ENCODE results near the gene TMEM50A.
"Not testable (repeated sequence)": the region's sequence is repeated elsewhere in the genome, so short reads cannot be mapped to it uniquely, and the experiment has no call there.

Gene TMEM50A

GRCh38 chr1:25360596-25361581 lies 22.8 kb downstream of the TMEM50A start:
- Histone ChIP-seq H3K27me3 (ENCODE audit: control insufficient read depth, low read length) (no peaks in the 10 kb centered on the region), H3K9me2 (replicated peaks; ENCODE audit: control insufficient read depth, low read length) (no peaks in the 10 kb centered on the region), H3F3A (ENCODE audit: control insufficient read depth, insufficient read depth) (no peaks in the 10 kb centered on the region), H3K79me2 (ENCODE audit: control insufficient read depth, low read length) (no peaks in the 10 kb centered on the region), H3K4me1 (ENCODE audit: control insufficient read depth, low read length) (no peaks in the 10 kb centered on the region), H3K9me3 (ENCODE audit: control insufficient read depth, insufficient read depth, low read length) (no peaks in the 10 kb centered on the region), H3K36me3 (ENCODE audit: control insufficient read depth, low read length) (peaks cover 48% of the 10 kb centered on the region), H3K4me2 (ENCODE audit: low read length) (no peak overlapping the region), H4K20me1 (ENCODE audit: control insufficient read depth, insufficient read depth, low read depth, low read length) (no peaks in the 10 kb centered on the region), H3K4me3 (ENCODE audit: low read length) (no peak overlapping the region), H3K27ac (ENCODE audit: low read depth, low read length) (no peak overlapping the region)
- TF ChIP-seq EZH2phosphoT487 (IDR thresholded peaks at IDR 0.05; ENCODE audit: borderline replicate concordance, low read length) (no peak), CTCF (IDR thresholded peaks at IDR 0.05; ENCODE audit: low read depth, low read length, poor library complexity, severe bottlenecking) (no peak)

DNA sequence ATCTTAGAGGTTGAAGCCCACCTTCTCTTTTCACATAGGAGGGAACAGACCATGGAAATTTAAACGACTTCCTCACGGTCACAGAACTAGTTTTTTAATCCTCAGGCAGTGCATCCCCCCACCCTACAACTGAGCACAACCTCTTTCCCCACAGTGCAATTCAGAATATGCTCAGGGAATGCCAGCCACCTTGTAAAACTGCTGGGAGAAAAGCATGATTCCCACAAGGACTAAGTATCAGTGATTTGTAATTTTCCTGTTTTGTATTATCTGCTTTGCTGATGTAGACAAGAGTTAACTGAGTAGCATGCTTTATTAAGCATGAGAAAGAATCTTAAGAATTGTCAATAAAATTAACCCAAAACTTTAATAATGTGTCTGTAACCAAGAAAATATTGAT lies 23.8 kb downstream of the TMEM50A start:
- Histone ChIP-seq H3K4me3 (ENCODE audit: low read length) (no peak overlapping the region), H3K4me2 (ENCODE audit: low read length) (no peak overlapping the region), H3K9me2 (replicated peaks; ENCODE audit: control insufficient read depth, low read length) (no peaks in the 10 kb centered on the region), H3K9me3 (ENCODE audit: control insufficient read depth, insufficient read depth, low read length) (no peaks in the 10 kb centered on the region), H4K20me1 (ENCODE audit: control insufficient read depth, insufficient read depth, low read depth, low read length) (no peaks in the 10 kb centered on the region), H3K36me3 (ENCODE audit: control insufficient read depth, low read length) (peaks cover 39% of the 10 kb centered on the region), H3K4me1 (ENCODE audit: control insufficient read depth, low read length) (no peaks in the 10 kb centered on the region), H3F3A (ENCODE audit: control insufficient read depth, insufficient read depth) (no peaks in the 10 kb centered on the region), H3K27me3 (ENCODE audit: control insufficient read depth, low read length) (no peaks in the 10 kb centered on the region), H3K27ac (ENCODE audit: low read depth, low read length) (no peak overlapping the region), H3K79me2 (ENCODE audit: control insufficient read depth, low read length) (no peaks in the 10 kb centered on the region)
- TF ChIP-seq EZH2phosphoT487 (IDR thresholded peaks at IDR 0.05; ENCODE audit: borderline replicate concordance, low read length) (no peak), CTCF (IDR thresholded peaks at IDR 0.05; ENCODE audit: low read depth, low read length, poor library complexity, severe bottlenecking) (no peak)

DNA sequence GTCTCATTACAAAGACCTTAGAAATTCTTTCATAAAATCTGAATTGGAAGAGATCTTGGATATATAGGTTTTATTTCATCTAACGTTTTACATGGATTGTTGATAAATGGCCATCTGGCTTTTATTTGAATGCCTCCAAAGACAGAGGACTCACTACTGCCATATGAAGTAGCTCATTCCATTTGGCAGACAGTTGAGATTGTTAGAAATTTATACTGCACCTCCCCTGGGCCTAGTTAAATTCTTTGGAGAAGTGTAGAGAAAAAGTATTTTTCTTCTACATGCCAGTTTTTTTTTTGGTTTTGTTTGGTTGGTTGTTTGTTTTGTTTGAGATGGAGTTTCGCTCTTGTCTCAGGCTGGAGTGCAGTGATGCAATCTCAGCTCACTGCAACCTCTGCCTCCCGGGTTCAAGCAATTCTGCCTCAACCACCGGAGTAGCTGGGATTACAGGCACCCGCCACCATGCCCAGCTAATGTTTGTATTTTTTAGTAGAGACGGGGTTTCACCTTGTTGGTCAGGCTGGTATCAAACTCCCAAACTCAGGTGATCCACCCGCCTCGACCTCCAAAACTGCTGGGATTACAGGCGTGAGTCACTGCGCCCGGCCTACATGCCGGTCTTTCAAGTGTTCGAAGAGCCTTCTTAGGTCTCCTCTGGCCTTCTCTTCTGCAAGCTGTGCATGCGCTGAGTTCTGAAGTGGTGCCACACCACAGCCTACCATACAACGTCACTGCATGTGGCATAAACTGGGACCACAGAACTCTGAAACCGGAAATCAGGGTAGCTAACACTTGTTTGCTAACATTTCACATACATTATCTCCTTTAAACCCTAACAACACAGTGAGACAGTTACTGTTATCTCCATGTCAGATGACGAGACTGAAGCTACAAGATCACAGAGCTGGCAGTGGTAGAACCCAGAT lies 24.8 kb downstream of the TMEM50A start:
- not testable (repeated sequence) for H3K79me2 ChIP-seq (ENCODE audit: control insufficient read depth, low read length); H3K9me2 ChIP-seq (replicated peaks; ENCODE audit: control insufficient read depth, low read length); H3F3A ChIP-seq (ENCODE audit: control insufficient read depth, insufficient read depth); H3K4me3 ChIP-seq (ENCODE audit: low read length); H3K27ac ChIP-seq (ENCODE audit: low read depth, low read length); H3K27me3 ChIP-seq (ENCODE audit: control insufficient read depth, low read length); H3K4me1 ChIP-seq (ENCODE audit: control insufficient read depth, low read length); H4K20me1 ChIP-seq (ENCODE audit: control insufficient read depth, insufficient read depth, low read depth, low read length); H3K9me3 ChIP-seq (ENCODE audit: control insufficient read depth, insufficient read depth, low read length); H3K4me2 ChIP-seq (ENCODE audit: low read length)
- peaks cover 35% of the 10 kb centered on the region for H3K36me3 ChIP-seq (ENCODE audit: control insufficient read depth, low read length)
